ENCODE measurements around the gene GRIK1. TPM values are rescaled to one million over a fixed set of nuclear protein-coding genes. Genes with fewer than 3 reads are reported as not detected.

Gene GRIK1
- total RNA-seq, 1 experiment from 2014 or later = not detected

Other genes starting within 250 kb of the GRIK1 start
- not detected in 2 replicates for gene CLDN17, start 226.8 kb upstream of the GRIK1 start, total RNA-seq (2014; rRNA removed; shearing (Covaris generic))